H1 (cell line): ENCODE results near the gene SLC2A5. TPM values are rescaled to one million over a fixed set of nuclear protein-coding genes. Genes with fewer than 3 reads are reported as not detected.

Experiments
- CBX5 ChIP-seq: fragments of 300-800, 300-1000 bp; sonication (generic); IDR thresholded peaks from 2 replicates; pipeline ENCODE4 v1.7.1; 2016; ENCODE audit warnings: antibody characterized with exemption, low read length, low read depth
- polyA plus RNA-seq, 7 experiments: library from polyadenylated mRNA; depleted of rRNA in 3 of 7; stranded (reverse) in 5 of 7; unstranded in 2 of 7; fragments of >200 nt in 5 of 7; fragments of 200-250 nt in 2 of 7; gene quantifications; 1 replicate in 5 of 7; 2 replicates in 1 of 7; 4 replicates in 1 of 7; pipeline versions ENCODE4 v1.2.1 to v1.2.3, GENCODE V29; 2011 to 2013; ENCODE audit warnings: missing spikeins in 2 of 7, mixed read lengths in 2 of 7
- total RNA-seq: library from RNA; stranded (reverse); fragmentation: NEBNext Ultra II Directional; extraction: Animal tissue kit (Norgen Biotek cat#: 25700); gene quantifications from 2 replicates; pipeline ENCODE4 v1.2.1, GENCODE V29; 2021
- TF ChIP-seq, protein P1 (sequence below): fragments of 300-600 bp; sonication (generic); IDR thresholded peaks from 2 replicates; pipeline ENCODE4 v1.7.1; 2012; ENCODE audit warnings: low read length, moderate library complexity, mild to moderate bottlenecking, inconsistent platforms; ENCODE audit not compliant: insufficient replicate concordance

The SLC2A5 gene
- total and polyA plus RNA-seq, 2 of the 8 experiments (the other 6 are each of a cell fraction or from before 2014, with no cell fraction given): 0.12 TPM; not detected in 1

DNA sequence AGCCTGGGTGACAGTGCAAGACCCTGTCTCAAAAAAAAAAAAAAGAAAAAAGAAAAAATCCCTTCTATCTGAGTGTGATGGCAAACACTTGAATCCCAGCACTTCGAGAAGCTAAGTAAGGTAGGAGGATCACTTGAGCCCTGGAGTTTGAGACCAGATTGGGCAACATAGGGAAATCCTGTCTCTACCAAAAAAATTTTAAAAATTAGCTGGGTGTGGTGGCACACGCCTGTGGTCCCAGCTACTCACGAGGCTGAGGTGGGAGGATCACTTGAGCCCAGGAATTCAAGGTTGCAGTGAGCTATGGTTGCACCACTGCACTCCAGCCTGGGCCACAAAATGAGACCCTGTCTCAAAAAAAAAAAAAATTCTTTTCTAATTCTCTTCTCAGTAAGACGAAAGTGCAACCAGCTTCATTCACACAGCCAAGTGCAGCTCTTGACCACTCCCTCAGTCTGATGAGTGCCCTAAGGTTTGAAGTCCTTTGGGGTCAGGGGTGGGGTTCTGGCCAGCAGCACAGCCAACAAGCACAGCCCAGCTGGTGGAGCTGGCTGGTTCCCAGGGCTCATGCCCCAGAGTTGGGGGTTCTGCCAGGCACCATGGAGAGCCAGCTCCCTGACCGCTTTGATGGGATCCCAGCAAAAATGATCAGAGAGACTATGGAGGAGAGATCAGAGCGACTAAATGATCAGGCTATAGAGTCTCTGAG, 8.0 kb downstream of the SLC2A5 start (continued):
- TF ChIP-seq, protein P1, sequence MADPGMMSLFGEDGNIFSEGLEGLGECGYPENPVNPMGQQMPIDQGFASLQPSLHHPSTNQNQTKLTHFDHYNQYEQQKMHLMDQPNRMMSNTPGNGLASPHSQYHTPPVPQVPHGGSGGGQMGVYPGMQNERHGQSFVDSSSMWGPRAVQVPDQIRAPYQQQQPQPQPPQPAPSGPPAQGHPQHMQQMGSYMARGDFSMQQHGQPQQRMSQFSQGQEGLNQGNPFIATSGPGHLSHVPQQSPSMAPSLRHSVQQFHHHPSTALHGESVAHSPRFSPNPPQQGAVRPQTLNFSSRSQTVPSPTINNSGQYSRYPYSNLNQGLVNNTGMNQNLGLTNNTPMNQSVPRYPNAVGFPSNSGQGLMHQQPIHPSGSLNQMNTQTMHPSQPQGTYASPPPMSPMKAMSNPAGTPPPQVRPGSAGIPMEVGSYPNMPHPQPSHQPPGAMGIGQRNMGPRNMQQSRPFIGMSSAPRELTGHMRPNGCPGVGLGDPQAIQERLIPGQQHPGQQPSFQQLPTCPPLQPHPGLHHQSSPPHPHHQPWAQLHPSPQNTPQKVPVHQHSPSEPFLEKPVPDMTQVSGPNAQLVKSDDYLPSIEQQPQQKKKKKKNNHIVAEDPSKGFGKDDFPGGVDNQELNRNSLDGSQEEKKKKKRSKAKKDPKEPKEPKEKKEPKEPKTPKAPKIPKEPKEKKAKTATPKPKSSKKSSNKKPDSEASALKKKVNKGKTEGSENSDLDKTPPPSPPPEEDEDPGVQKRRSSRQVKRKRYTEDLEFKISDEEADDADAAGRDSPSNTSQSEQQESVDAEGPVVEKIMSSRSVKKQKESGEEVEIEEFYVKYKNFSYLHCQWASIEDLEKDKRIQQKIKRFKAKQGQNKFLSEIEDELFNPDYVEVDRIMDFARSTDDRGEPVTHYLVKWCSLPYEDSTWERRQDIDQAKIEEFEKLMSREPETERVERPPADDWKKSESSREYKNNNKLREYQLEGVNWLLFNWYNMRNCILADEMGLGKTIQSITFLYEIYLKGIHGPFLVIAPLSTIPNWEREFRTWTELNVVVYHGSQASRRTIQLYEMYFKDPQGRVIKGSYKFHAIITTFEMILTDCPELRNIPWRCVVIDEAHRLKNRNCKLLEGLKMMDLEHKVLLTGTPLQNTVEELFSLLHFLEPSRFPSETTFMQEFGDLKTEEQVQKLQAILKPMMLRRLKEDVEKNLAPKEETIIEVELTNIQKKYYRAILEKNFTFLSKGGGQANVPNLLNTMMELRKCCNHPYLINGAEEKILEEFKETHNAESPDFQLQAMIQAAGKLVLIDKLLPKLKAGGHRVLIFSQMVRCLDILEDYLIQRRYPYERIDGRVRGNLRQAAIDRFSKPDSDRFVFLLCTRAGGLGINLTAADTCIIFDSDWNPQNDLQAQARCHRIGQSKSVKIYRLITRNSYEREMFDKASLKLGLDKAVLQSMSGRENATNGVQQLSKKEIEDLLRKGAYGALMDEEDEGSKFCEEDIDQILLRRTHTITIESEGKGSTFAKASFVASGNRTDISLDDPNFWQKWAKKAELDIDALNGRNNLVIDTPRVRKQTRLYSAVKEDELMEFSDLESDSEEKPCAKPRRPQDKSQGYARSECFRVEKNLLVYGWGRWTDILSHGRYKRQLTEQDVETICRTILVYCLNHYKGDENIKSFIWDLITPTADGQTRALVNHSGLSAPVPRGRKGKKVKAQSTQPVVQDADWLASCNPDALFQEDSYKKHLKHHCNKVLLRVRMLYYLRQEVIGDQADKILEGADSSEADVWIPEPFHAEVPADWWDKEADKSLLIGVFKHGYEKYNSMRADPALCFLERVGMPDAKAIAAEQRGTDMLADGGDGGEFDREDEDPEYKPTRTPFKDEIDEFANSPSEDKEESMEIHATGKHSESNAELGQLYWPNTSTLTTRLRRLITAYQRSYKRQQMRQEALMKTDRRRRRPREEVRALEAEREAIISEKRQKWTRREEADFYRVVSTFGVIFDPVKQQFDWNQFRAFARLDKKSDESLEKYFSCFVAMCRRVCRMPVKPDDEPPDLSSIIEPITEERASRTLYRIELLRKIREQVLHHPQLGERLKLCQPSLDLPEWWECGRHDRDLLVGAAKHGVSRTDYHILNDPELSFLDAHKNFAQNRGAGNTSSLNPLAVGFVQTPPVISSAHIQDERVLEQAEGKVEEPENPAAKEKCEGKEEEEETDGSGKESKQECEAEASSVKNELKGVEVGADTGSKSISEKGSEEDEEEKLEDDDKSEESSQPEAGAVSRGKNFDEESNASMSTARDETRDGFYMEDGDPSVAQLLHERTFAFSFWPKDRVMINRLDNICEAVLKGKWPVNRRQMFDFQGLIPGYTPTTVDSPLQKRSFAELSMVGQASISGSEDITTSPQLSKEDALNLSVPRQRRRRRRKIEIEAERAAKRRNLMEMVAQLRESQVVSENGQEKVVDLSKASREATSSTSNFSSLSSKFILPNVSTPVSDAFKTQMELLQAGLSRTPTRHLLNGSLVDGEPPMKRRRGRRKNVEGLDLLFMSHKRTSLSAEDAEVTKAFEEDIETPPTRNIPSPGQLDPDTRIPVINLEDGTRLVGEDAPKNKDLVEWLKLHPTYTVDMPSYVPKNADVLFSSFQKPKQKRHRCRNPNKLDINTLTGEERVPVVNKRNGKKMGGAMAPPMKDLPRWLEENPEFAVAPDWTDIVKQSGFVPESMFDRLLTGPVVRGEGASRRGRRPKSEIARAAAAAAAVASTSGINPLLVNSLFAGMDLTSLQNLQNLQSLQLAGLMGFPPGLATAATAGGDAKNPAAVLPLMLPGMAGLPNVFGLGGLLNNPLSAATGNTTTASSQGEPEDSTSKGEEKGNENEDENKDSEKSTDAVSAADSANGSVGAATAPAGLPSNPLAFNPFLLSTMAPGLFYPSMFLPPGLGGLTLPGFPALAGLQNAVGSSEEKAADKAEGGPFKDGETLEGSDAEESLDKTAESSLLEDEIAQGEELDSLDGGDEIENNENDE: no peak
- TF ChIP-seq CBX5: no peak
